Left renal cortex interstitium (tissue), 4 donors: Measurements from ENCODE around the gene MAP3K21. TPM values are rescaled to one million over a fixed set of nuclear protein-coding genes. Genes with fewer than 3 reads are reported as not detected.

Source experiments
- DNase-seq, 4 donors: peaks; one replicate each; pipeline ENCODE4 v3.0.0-alpha.2; 2013; ENCODE audit warnings: low read depth in 4 of 4, low spot score in 2 of 4, missing footprints in 1 of 4
- polyA plus RNA-seq, 4 donors: library from polyadenylated mRNA; unstranded; fragments of 120-200 nt; gene quantifications; one replicate each; pipeline ENCODE4 v1.2.1, GENCODE V29; 2013; ENCODE audit not compliant: insufficient read length in 4 of 4

The MAP3K21 gene
- polyA plus RNA-seq, 4 donors: 24.0 to 30.9 (median 27.9) TPM

- no peak for DNase-seq
These were observed 56.5 kb downstream of the MAP3K21 start for GRCh38 chr1:233383984-233384383.

- DNase-seq: no peak
These were observed 58.8 kb downstream of the MAP3K21 start for GRCh38 chr1:233386336-233386735.

GRCh38 chr1:233387585-233387984, 60.1 kb downstream of the MAP3K21 start:
- DNase-seq: no peak

GRCh38 chr1:233389169-233389568, 61.6 kb downstream of the MAP3K21 start:
- no peak for DNase-seq

- DNase-seq: no peak
These were observed 62.4 kb downstream of the MAP3K21 start for GRCh38 chr1:233389893-233390292.

GRCh38 chr1:233390842-233391737, 63.6 kb downstream of the MAP3K21 start:
- DNase-seq: no peak

- no peak for DNase-seq
These were observed 65.7 kb downstream of the MAP3K21 start for GRCh38 chr1:233393084-233393840.

- no peak for DNase-seq
These were observed 66.6 kb downstream of the MAP3K21 start for GRCh38 chr1:233393926-233394680.

GRCh38 chr1:233394860-233395717, 67.6 kb downstream of the MAP3K21 start:
- DNase-seq: peak in 2 of 4 donors; percentile 28 to 56

- no peak for DNase-seq
These were observed 68.5 kb downstream of the MAP3K21 start for GRCh38 chr1:233395863-233396646.

- no peak for DNase-seq
These were observed 78.9 kb downstream of the MAP3K21 start for GRCh38 chr1:233406339-233406960.

GRCh38 chr1:233406994-233407631, 79.6 kb downstream of the MAP3K21 start:
- no peak for DNase-seq

- DNase-seq: no peak
These were observed 82.0 kb downstream of the MAP3K21 start for GRCh38 chr1:233409540-233409939.

- DNase-seq: no peak
These were observed 83.4 kb downstream of the MAP3K21 start for GRCh38 chr1:233410906-233411305.

GRCh38 chr1:233412812-233413211, 85.3 kb downstream of the MAP3K21 start:
- DNase-seq: no peak

- DNase-seq: no peak
These were observed 93.8 kb downstream of the MAP3K21 start for GRCh38 chr1:233421293-233421692.

- no peak for DNase-seq
These were observed 97.3 kb downstream of the MAP3K21 start for GRCh38 chr1:233424779-233425178.

- DNase-seq: no peak
These were observed 100.4 kb downstream of the MAP3K21 start for GRCh38 chr1:233427907-233428306.
